ENCODE data around the gene NT5DC1.

The NT5DC1 gene

DNA sequence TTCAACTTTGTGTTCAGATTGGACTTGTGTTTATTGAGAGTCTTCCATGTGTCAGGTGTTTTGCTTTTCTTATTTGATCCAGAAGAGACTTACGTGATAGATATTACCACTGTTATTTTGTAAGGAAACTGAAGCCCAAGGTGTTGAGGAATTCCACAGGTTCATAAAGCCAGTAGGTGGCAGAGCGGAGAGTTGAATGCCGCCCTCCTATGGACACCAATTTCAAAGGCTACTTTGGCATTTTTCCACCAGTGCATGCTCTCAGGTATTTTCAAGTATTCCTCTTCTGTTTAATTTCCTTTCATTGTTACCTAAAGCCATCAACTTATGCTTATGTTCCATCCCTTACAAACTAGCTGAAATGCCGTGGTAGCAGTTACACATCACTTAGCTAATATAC is 39.3 kb downstream of the NT5DC1 start:
- no peak for DNase-seq (ENCODE audit: low read depth)

DNA sequence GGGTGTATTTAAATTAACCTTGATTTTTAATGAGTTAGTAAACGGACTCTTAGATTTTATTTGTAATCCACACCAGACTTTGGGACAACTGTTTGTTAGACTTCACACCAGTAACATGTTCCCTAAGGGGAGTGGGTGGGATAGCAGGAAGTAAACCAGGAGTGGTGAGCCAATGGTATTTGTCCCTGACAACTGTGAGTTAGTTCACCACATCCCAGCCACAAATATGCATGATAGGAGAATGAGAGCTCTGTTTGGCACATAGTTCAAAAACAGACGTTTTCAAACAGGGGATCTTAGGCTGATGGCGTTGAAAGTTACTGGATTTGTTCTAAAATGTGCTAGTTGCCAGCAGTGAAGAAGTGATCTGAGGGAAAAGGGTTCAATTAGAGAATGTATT is 44.0 kb downstream of the NT5DC1 start:
- DNase-seq (ENCODE audit: low read depth) = peak; percentile 53

DNA sequence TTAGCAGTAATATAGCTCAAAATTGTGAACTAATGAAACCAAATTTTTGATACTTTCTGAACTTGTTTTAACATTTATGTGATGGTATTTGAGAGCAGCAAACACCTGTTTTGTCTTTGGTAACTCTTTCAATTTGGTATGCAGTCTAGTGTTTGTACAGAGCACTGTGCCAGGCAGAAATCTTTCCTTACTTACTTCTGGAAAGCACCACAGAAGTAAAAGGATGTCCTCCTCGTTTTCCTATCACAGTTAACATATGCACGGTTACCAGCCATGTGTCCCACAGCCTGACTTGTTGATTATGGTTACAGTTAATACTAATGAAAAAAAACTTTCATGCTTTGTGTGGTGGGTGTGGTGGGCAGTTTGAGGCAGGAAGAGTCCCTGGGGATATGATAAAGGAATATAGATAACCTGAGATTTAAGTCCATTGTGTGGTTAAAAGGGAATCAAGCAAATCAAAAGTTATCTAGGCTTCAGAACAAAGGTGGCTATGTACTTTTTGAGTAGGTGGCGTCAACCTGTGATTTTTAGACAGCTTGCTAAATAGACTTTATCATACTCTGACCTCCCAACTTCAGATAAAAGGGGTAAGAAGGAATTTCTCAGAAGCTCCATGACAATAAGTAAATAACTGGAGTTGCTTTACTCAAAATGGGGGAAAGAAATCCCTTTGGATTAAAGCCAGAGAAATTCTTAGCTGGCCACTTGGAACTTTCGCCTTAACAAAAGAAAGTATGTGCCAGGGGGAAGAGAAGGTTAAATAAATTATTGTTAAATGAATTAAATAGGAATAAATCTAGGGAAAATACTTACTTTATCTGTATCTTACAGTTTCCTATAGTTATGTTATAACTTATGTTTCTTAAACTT is 45.4 kb downstream of the NT5DC1 start:
- DNase-seq (ENCODE audit: low read depth) = no peak

DNA sequence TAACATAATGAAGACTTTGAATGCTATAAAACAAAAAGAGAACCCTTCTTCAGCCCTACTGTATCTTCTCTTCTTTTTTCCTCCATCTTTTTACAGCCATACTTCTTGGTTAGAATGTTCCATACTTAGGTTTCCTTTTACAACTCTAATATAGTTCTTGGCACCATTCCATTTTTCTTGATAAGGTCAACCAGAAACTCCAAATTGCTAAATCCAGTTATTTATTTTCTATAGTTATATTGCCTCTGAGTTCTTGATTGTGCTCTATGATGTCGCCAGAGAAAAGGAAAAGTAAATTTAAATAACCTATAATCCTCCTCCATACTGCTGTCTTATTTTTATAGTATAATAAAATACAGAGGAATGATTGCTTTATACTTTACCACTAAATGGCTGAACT is 52.0 kb downstream of the NT5DC1 start:
- no peak for DNase-seq (ENCODE audit: low read depth)

DNA sequence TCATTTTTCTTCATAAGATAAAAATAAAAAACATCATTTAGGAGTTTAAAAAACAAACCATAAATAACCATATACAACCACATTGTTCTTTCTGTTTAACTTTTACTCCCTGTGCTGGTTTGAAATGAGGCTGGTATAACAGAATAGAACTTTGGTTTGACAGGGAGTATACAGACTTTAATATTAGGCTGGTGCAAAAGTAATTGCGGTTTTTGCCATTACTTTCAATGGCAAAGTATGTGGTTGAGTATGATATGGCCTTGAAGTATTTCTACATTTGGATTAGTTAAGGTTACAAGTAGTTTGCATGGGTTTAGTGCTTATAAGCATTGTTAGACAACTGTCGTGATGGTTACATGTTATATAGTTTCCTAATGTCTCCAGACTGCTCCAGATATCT is 54.2 kb downstream of the NT5DC1 start:
- DNase-seq (ENCODE audit: low read depth) = no peak

DNA sequence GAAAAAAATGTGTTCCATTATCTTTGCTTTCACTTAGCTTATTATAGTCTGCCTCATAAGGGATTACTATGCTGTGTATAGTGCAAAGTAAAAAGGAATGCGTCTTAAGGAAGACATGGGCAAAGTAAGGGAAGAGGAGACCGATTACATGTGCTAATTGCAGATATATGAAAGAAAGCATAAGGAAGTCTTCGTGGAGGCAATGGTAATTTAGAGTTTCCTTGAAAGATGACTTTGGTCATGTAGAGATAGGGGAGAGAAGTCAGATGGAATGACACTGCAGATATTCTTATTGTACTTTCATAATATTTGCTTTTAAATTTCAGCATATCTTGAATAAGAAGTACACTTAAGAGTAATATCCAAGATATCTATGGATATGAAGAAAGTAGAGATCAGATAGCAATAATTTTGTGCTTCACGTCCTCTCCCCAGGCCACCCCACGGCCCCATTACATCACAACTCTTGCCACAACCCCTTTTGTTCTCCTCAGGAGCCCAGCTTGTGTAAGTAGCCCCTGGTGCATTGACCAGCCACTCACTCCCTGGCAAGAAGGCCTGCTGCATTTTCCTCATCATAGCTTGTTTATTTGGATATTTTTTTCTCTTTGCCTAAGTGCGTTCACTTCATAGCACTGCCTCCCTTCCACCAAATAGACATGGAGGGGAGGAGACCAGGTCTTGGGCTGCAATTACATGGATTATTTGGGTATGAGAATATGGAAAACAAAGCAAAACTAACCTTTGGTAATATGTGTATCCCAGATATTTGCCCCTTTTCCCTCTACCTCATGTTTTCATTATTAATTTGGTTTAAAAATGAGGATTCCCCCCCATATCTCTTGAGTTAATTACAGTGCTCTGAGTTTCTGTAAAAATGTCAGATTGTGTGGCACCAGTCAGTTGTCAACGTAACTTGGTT is 56.0 kb downstream of the NT5DC1 start:
- DNase-seq (ENCODE audit: low read depth) = no peak

DNA sequence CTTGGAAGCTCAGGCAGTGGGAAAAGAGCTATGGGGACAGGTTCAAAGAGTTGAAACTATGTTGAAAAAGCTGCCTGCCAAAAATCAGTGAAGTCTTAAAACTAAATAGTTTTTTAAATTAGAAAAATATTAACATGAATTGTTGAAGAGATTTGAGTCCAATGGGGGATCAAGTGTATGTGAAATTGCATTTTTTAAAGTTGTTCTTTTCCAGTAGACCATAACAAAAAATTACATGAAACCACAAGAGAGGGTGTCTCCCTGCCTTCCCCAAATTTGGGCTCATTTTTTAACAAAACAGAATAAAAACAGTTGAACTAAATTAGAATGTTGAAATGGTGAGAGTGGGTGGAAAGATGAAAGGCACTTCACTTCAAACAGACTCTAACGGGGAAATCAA is 56.7 kb downstream of the NT5DC1 start:
- DNase-seq (ENCODE audit: low read depth) = no peak

DNA sequence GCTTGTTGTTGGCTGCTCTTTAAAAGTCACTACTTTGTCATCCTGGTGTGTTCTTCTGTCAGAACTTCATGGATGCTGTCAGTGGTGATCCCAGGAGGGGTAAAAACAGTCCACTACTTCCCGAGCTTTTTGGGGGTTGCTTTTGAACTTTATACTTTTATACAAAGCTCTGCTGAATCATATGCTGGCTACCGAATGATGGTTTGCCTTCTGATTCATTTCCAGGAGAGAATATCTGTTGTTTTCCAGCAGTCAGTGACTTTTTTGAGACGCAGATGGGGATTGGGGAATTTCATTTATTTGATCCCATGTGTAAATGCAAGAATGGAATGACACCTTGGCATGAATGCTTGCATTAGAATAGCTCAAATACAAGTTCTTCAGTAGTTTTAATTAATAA is 58.0 kb downstream of the NT5DC1 start:
- peak; percentile 25 for DNase-seq (ENCODE audit: low read depth)

DNA sequence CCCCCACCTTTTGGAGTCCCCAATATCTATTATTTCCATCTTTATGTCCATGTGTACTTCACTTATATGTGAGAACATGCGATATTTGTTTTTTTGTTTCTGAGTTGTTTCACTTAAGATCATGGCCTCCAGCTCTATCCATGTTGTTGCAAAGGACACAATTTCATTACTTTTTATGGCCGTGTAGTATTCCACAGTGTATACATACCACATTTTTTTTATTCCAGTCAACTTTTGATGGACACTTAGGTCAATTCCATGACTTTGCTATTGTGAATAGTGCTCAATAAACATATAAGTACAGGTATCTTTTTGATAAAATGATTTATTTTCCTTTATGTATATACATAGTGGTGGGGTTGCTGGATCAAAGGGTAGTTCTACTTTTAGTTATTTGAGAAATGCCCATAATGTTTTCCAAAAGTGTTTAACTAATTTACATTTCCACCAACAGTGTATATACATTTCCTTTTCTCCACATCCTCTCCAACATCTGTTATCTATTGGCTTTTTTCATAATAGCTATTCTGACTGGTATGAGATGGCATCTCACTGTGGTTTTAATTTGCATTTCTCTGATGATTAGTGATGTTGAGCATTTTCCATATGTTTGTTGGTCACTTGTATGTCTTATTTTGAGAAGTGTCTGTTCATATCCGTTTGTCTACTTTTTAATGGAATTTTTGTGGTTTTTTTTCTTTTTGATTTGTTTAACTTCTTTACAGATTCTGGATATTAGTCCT is 59.3 kb downstream of the NT5DC1 start:
- DNase-seq (ENCODE audit: low read depth) = no peak

DNA sequence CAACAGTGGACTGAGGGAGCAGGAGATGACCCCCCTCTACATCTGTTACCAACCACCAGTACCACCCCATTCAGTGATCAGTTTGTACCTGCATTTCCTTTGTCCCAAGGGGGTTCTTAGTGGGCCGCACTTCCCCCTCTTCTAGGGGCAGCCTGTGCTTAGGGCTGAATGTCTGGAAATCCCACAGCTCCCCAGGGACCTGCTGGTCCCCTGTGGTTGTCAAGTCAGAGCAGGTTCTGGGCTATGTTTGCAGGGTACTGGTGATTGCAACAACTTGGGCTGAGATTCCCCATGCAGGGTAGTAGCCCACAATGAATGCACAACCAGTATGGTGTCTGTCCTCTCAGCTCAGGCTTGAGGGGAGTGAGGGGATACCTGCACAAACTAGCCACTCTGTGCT is 64.9 kb downstream of the NT5DC1 start:
- DNase-seq (ENCODE audit: low read depth) = no peak

DNA sequence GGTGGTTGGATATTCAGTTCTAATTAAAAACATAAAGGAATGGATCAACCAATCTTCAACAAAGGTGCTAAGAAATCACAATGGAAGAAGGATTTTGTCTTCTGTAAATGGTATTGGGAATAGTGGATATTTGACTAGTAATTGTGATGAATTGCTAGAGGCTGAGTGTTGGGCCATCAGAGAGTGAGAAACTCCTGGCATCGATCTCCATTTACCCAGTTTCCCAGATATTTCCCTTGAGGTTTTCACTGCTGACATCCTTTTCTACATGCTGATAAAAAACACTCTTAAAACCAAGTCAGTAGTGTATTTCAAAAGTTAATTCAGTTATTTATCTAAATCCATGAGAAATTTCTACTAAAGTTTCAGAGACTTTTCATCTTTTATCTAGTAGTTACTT is 65.7 kb downstream of the NT5DC1 start:
- no peak for DNase-seq (ENCODE audit: low read depth)

DNA sequence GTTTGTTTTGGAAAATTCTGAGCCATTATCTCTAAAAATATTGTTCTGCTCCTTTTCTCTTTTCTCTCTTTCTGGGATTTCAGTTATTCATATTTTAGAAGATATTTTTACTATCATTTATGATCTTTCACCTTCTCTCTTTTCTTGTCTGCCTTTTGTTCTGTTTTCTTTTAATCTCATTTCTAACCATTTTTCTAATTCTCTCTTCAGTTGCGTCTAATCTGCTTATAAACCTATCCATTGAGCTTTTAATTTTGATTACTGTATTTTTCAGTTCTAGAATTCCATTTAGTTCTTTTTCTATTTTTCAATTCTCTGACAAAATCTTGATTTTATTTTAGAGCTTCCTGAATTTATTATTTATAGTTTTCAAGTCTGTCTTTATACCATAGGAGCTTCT is 67.5 kb downstream of the NT5DC1 start:
- DNase-seq (ENCODE audit: low read depth) = no peak

DNA sequence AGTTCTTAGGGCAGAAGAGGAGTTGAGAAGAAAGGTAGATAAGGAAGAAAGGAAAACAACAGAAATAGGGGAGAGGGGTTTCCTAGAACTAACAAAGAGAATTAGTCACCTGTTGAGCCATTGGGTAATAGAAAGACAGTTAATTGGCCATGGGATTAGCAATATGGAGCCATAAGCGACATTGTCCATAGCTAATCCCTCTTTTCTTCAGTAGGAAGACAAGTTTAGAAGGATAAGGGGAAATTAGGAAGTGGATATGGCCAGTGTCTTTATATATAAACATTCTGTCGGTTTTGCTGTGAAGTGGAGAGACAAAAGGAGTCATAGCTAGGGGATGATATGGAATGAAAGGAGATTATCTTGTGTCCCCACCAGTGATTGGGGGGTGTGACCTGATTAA is 69.2 kb downstream of the NT5DC1 start:
- no peak for DNase-seq (ENCODE audit: low read depth)

DNA sequence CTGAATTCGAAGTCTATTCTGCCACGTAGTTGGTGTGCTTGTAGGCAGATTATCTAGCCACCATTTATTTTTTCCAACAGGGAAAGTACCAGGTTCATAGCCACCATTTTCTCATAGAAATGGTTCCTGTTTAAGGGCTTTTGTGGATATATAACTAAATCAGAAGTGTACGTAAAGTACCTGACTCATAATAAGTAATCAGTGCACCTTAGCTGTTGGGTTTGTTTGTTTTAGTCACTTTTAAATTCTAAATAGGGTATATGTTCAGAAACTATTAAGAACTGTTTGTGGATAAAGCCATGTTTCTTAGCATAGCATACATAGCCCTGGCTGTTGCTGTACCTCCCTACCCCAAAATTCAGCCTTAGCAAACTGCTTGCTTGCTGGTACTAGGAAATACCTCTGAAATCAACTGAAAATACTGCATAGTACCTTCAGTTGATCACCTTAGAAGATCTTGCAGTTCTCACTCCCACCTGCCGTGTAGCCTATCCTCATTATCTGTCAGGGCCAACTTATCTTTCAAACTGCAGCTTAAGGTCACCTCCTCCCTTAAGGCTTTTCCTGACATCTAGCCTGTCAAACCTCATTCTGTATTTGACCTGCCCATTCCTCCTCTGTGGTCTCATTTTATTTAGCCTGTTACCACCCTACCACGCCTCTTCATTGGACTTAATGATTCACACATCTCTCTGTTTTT is 69.9 kb downstream of the NT5DC1 start:
- no peak for DNase-seq (ENCODE audit: low read depth)

DNA sequence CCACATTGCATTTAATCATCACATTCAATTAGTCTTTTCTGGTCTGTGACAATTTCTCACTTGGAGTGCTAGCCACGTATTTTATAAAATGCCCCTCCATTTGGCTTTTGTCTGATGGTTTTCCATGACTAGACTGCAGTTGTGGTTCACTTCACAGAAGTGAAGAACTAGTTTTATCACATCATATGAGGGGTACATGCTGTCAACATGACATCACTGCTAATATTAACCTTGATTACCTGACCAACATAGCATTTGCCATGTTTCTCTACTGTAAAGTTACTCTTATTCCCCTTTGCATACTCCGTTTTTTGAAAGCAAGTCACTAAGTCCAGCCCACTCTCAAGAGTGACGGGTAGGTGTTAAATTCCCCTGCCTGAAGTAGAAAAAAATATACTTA is 73.3 kb downstream of the NT5DC1 start:
- DNase-seq (ENCODE audit: low read depth) = no peak

DNA sequence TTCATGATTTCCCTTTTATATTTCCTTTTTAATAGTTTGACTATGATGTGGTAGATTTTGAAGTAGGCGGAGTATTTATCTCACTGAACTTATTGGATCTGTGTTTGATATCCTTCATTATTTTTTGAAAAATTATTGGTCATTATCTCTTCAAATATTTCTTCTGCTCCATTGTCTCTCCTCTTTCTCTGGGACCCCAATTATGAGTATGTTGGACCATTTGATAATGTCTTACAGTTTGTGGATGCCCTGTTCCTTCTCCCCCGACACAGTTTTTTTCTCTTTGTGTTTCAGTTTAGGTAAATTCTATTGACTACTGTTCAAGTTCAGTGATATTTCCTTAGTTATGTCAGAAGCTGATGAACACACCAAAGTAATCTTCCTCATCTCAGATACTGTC is 74.7 kb downstream of the NT5DC1 start:
- no peak for DNase-seq (ENCODE audit: low read depth)

DNA sequence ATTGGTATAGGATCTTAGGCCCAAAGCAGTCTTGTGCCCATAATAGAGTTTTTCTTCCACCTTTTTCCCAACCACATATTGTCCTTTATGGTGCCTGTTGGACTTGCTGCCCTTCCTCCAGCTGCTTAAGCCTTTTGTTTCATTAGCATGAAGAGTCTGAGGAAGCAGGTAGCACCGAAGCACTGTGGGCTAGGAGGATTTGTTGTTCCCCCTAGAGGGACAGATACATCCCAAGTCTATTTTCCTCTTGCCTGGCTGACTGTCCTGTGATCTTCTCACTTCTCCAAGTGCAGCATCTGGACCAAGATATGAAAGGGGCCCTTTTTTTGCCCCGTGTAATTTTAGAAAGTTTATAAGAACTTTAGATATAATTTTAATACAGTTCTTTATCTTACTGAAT is 75.9 kb downstream of the NT5DC1 start:
- no peak for DNase-seq (ENCODE audit: low read depth)

DNA sequence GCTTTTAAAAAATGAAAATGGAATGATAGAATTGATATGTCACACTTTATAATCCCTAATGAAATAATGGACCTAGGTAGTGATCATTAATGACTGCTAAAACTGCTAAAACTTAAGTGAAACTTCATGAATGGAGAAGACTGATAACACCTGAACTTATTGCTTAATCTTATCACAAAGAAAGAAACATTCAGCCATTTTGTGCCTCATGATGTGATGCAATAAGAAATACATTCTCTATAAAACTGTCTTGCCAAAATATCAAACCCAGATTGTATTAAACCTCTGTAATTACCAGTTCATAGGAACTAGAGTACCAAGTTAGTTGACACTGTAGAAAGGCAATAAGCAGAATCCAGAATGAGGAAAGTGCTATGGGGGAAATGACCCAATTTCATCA is 79.7 kb downstream of the NT5DC1 start:
- no peak for DNase-seq (ENCODE audit: low read depth)

DNA sequence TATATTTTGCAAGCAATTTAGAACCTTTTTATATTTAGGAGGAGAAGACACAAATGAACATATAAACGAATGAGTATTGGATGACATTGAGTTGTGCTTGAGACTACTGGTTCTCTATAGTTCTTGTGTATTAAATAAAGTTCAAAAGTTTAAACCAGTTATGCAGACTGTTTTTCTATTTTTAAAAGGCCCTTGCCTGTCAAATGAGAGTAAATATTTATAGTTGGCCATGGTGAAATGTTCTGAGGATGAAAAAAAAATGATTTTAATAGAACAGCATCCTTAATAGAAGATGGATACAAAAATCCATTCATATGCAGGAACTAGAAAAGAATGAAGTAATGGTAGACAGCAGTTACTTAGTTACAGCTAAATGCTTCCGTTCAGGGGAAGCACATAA is 88.8 kb downstream of the NT5DC1 start:
- DNase-seq (ENCODE audit: low read depth) = no peak

DNA sequence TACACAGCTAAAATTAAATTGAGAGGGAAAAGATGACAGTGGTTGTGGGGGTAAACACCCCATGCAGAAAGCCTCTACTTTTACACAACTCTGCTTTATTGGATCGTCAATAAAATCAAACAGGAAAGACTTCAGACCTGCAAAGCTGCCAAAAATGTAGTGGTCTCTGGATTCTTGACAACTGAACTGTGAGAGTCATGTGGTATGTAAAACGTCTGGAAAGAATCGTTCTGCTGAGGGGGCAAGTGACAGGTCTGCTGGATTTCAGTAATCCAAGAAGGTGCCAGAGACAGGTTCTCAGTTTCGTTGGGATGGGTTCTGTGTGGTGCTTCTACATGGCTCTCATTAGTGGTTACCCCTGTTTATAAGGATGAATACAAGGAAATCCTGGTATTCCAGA is 89.9 kb downstream of the NT5DC1 start:
- DNase-seq (ENCODE audit: low read depth) = peak; percentile 24

DNA sequence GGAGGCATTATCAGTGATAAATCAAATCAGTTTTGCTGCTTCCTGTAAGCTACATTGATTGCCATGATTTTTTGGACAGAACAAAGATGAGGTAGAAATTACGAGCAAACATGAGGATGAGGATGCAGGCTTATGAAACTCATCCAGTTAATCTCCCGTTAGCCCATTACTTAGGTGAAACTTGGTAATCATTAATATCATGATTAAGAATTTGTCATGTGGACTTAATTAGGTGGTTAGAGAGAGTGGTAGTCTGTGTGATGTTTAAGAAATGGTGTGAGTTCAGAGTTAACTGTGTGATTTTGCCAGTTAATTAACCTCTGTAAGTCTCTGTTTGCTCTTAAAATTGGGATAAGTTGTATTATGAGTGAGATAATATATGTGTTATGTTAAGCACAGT is 91.2 kb downstream of the NT5DC1 start:
- DNase-seq (ENCODE audit: low read depth) = no peak

DNA sequence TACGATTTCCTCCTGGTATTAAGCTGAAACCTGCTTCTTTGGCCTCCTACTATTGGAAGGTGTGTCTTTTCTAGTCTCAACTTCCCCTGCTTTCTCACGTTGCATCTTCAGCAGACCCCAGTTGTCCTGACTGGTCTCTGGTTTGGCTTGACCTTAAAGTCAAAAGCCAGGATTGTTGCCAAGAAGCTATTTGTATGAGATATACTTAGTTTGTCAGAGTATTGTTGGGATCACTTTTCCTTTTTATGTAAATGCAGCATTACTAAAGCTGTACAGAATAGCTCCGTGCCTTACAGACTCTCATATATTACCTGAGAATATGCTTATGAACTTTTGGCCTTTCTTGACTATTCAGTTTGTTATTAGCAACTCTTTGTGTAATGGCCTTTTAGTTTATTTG is 92.1 kb downstream of the NT5DC1 start:
- DNase-seq (ENCODE audit: low read depth) = no peak
